CD4-positive, alpha-beta T cell treated with Interleukin-17A for 4 hours (primary cell): Measurements from ENCODE around the gene POLR2A.
"Not testable (repeated sequence)": the region's sequence is repeated elsewhere in the genome, so short reads cannot be mapped to it uniquely, and the experiment has no call there.

Source experiments
- DNase-seq: peaks from one replicate; pipeline ENCODE4 v3.0.0-alpha.2; 2020; ENCODE audit warnings: mixed read lengths

POLR2A gene

GRCh38 chr17:7460850-7461660 is 23.1 kb upstream of the POLR2A start:
- no peak for DNase-seq

GRCh38 chr17:7462474-7463371 is 21.4 kb upstream of the POLR2A start:
- DNase-seq, result no peak

- no peak for DNase-seq
These were observed 20.8 kb upstream of the POLR2A start for GRCh38 chr17:7463372-7463846.

GRCh38 chr17:7464081-7464480 is 20.1 kb upstream of the POLR2A start:
- DNase-seq, result no peak

- DNase-seq, result no peak
These were observed 18.4 kb upstream of the POLR2A start for GRCh38 chr17:7465597-7466275.

GRCh38 chr17:7466318-7466638 is 17.9 kb upstream of the POLR2A start:
- DNase-seq, result no peak

GRCh38 chr17:7466639-7467341 is 17.4 kb upstream of the POLR2A start:
- DNase-seq, result no peak

GRCh38 chr17:7467498-7467897 is 16.7 kb upstream of the POLR2A start:
- no peak for DNase-seq

GRCh38 chr17:7468290-7468689 is 15.9 kb upstream of the POLR2A start:
- DNase-seq, result no peak

- DNase-seq, result no peak
These were observed 15.3 kb upstream of the POLR2A start for GRCh38 chr17:7468804-7469389.

- DNase-seq, result not testable (repeated sequence)
These were observed 14.3 kb upstream of the POLR2A start for GRCh38 chr17:7469843-7470242.

- DNase-seq, result not testable (repeated sequence)
These were observed 13.7 kb upstream of the POLR2A start for GRCh38 chr17:7470457-7470973.

- no peak for DNase-seq
These were observed 12.4 kb upstream of the POLR2A start for GRCh38 chr17:7471729-7472128.

- not testable (repeated sequence) for DNase-seq
These were observed 9.4 kb upstream of the POLR2A start for GRCh38 chr17:7474767-7475166.

- DNase-seq, result peak; percentile 19
These were observed 8.3 kb upstream of the POLR2A start for GRCh38 chr17:7475764-7476422.

- no peak for DNase-seq
These were observed 7.7 kb upstream of the POLR2A start for GRCh38 chr17:7476494-7476893.

GRCh38 chr17:7476951-7477350 is 7.2 kb upstream of the POLR2A start:
- no peak for DNase-seq

- DNase-seq, result peak; percentile 47
These were observed 6.5 kb upstream of the POLR2A start for GRCh38 chr17:7477392-7478275.

- peak; percentile 79 for DNase-seq
These were observed 5.6 kb upstream of the POLR2A start for GRCh38 chr17:7478276-7479212.
